Skeletal muscle tissue (tissue), 4 donors: Measurements from ENCODE around the gene RFX3. TPM values are rescaled to one million over a fixed set of nuclear protein-coding genes. Genes with fewer than 3 reads are reported as not detected.

Experiments
- H3K27ac ChIP-seq: one replicate; pipeline ENCODE4 v1.7.0; 2013; ENCODE audit warnings: mild to moderate bottlenecking, low read depth, low read length, inconsistent platforms
- H3K27me3 ChIP-seq, 3 donors: one replicate each; pipeline ENCODE4 v1.7.0; 2013; ENCODE audit warnings: low read length in 3 of 3; ENCODE audit not compliant: control insufficient read depth in 3 of 3, insufficient read depth in 3 of 3
- H3K36me3 ChIP-seq, 3 donors: one replicate each; pipeline ENCODE4 v1.7.0; 2013; ENCODE audit warnings: low read length in 3 of 3; ENCODE audit not compliant: control insufficient read depth in 3 of 3, insufficient read depth in 3 of 3
- H3K4me1 ChIP-seq, 3 donors: one replicate each; pipeline ENCODE4 v1.7.0; 2013; ENCODE audit warnings: low read length in 3 of 3, mild to moderate bottlenecking in 3 of 3; ENCODE audit not compliant: control insufficient read depth in 3 of 3, insufficient read depth in 3 of 3
- H3K4me3 ChIP-seq, 3 donors: one replicate each; pipeline ENCODE4 v1.7.0; 2013; ENCODE audit warnings: low read length in 3 of 3
- H3K9ac ChIP-seq, 3 donors: one replicate each; pipeline ENCODE4 v1.7.0; 2013; ENCODE audit warnings: low read length in 3 of 3, mild to moderate bottlenecking in 3 of 3, moderate library complexity in 2 of 3, low read depth in 1 of 3
- H3K9me3 ChIP-seq, 3 donors: one replicate each; pipeline ENCODE4 v1.7.0; 2013; ENCODE audit warnings: low read length in 3 of 3; ENCODE audit not compliant: control insufficient read depth in 3 of 3
- total RNA-seq: library from RNA; depleted of rRNA; stranded (reverse); fragments of >200 nt; gene quantifications from one replicate; pipeline ENCODE4 v1.2.3, GENCODE V29; 2014
- donor health status: Osteomylitis.

The RFX3 gene
- total RNA-seq, 1 donor from 2014 or later: 9.9 TPM

GRCh38 chr9:3413984-3414383 lies 111.8 kb downstream of the RFX3 start:
- no peaks in the 10 kb centered on the region for H3K4me1 ChIP-seq
- H3K9ac ChIP-seq: no peak overlapping the region
- H3K27ac ChIP-seq: no peak overlapping the region
- no peaks in the 10 kb centered on the region for H3K9me3 ChIP-seq
- H3K27me3 ChIP-seq: no peaks in the 10 kb centered on the region
- H3K36me3 ChIP-seq: no peaks in the 10 kb centered on the region
- H3K4me3 ChIP-seq: no peak overlapping the region

DNA sequence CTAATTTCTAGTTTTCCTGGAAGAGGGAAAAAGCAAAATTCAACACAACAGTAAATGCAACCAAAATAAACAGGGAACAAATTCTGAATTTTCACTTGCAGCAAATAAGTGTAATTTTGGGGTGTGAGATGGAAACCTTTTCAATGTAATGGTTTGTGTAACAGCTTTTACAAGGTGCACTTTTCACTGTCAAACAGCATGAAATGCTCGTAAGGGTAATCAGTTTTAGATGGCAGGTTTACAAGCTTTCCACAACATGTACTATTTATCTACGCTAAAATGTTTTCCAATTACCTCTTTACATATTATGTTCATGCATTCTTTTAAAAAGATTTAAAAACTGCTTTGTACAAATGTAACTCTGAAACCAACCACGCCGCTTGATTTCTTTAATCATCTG lies 115.3 kb downstream of the RFX3 start:
- Histone ChIP-seq H3K27ac (no peak overlapping the region), H3K4me3 (no peak overlapping the region), H3K4me1 (no peaks in the 10 kb centered on the region), H3K9me3 (no peaks in the 10 kb centered on the region), H3K27me3 (no peaks in the 10 kb centered on the region), H3K9ac (no peak overlapping the region), H3K36me3 (no peaks in the 10 kb centered on the region)

DNA sequence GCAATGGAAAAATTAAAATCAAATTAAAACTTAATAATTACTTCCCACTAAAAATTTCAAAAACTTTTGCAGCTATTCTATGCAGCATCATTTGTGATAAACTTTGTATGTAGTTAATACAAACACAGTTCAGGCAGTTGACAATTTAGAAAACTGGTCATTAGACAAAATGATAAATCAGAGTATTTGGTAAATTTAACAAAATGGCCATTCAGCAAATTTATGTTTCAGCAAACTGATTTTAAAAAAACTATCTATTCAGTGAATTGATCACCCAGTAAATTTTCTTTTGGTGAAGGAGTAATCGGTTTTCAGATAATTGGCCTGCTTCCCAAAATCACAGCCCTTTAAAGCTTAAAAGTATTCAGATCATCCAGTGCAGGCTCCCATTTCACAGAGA lies 116.3 kb downstream of the RFX3 start:
- no peak overlapping the region for H3K4me3 ChIP-seq
- H3K27ac ChIP-seq: no peak overlapping the region
- H3K4me1 ChIP-seq: no peaks in the 10 kb centered on the region
- no peaks in the 10 kb centered on the region for H3K9me3 ChIP-seq
- no peaks in the 10 kb centered on the region for H3K36me3 ChIP-seq
- H3K9ac ChIP-seq: no peak overlapping the region
- no peaks in the 10 kb centered on the region for H3K27me3 ChIP-seq

- H3K36me3 ChIP-seq: no peaks in the 10 kb centered on the region
- H3K27ac ChIP-seq: no peak overlapping the region
- no peaks in the 10 kb centered on the region for H3K4me1 ChIP-seq
- no peak overlapping the region for H3K4me3 ChIP-seq
- H3K9me3 ChIP-seq: no peaks in the 10 kb centered on the region
- no peaks in the 10 kb centered on the region for H3K27me3 ChIP-seq
- H3K9ac ChIP-seq: no peak overlapping the region
These were observed 122.5 kb downstream of the RFX3 start for GRCh38 chr9:3403315-3403714.

- no peaks in the 10 kb centered on the region for H3K4me1 ChIP-seq
- H3K36me3 ChIP-seq: no peaks in the 10 kb centered on the region
- H3K9ac ChIP-seq: no peak overlapping the region
- H3K9me3 ChIP-seq: no peaks in the 10 kb centered on the region
- no peak overlapping the region for H3K4me3 ChIP-seq
- H3K27ac ChIP-seq: no peak overlapping the region
- H3K27me3 ChIP-seq: no peaks in the 10 kb centered on the region
These were observed 124.4 kb downstream of the RFX3 start for GRCh38 chr9:3401221-3401954.

- Histone ChIP-seq H3K9ac (no peak overlapping the region), H3K9me3 (no peaks in the 10 kb centered on the region), H3K4me1 (no peaks in the 10 kb centered on the region), H3K27me3 (no peaks in the 10 kb centered on the region), H3K36me3 (peaks cover 0 to 8% (median 5%) of the 10 kb centered on the region in 3 donors), H3K27ac (no peak overlapping the region), H3K4me3 (no peak overlapping the region)
These were observed 127.6 kb downstream of the RFX3 start for GRCh38 chr9:3398232-3398648.

DNA sequence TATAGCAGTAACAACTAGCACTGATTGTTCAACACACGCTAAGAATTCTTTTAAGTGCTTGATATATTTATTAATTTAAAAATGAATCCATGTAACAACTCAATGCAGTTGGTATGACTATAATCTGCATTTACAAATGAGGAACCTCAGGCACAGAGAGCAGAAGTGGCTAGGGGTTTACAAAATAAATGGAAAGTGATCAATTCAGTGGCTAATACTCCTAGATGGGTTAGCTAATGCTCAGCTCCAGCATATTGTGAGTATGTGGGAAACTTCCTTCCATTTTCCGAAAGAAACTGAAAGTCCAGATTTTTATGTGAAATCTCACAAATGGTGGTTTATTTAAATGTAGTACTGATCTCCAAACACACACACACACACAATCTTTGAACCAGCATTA lies 128.0 kb downstream of the RFX3 start:
- peaks cover 0 to 8% (median 5%) of the 10 kb centered on the region in 3 donors for H3K36me3 ChIP-seq
- no peaks in the 10 kb centered on the region for H3K9me3 ChIP-seq
- no peak overlapping the region for H3K27ac ChIP-seq
- H3K9ac ChIP-seq: no peak overlapping the region
- H3K27me3 ChIP-seq: no peaks in the 10 kb centered on the region
- no peaks in the 10 kb centered on the region for H3K4me1 ChIP-seq
- H3K4me3 ChIP-seq: no peak overlapping the region

DNA sequence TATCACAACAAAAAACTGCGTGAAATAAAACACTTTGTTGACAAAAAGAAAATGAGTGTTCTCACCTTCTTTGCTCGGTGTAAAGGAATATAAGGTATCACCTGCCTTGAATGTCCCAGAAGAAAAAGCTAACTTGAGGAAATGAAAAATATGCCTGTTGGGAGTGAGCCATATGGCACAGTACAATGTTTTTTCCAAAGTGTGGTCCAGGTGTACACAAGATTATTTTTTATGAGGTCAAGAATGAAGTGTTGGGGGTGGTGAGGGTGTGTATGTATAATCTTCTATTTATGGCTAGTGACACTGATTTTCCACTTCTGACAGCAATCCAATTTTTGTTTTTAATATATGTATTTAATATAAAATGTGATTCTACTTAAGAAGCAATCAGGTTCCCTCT lies 134.4 kb downstream of the RFX3 start:
- no peaks in the 10 kb centered on the region for H3K27me3 ChIP-seq
- H3K9me3 ChIP-seq: no peaks in the 10 kb centered on the region
- peaks cover 0 to 8% (median 5%) of the 10 kb centered on the region in 3 donors for H3K36me3 ChIP-seq
- H3K9ac ChIP-seq: no peak overlapping the region
- H3K4me1 ChIP-seq: no peaks in the 10 kb centered on the region
- no peak overlapping the region for H3K4me3 ChIP-seq
- no peak overlapping the region for H3K27ac ChIP-seq

DNA sequence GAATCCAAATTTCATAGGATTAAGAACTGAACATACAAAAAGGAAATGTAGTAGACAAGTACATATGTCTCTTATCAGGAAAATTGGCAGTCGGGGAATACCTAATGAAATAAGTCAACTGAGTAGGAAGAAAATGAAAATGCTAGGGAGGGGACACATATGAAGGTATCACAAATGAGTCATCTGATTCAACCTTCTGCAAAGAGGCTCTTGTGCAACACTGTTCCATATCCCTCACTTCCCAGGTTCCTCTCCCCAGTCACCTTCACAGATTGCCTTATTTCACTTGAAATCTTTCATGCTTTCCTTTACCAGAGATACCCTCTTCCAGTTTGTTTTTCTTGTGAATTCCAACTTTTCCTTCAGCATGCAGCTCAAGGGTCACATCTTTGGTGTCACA lies 139.0 kb downstream of the RFX3 start:
- Histone ChIP-seq H3K27ac (no peak overlapping the region), H3K9ac (no peak overlapping the region), H3K27me3 (no peaks in the 10 kb centered on the region), H3K36me3 (no peaks in the 10 kb centered on the region), H3K9me3 (no peaks in the 10 kb centered on the region), H3K4me1 (no peaks in the 10 kb centered on the region), H3K4me3 (no peak overlapping the region)

DNA sequence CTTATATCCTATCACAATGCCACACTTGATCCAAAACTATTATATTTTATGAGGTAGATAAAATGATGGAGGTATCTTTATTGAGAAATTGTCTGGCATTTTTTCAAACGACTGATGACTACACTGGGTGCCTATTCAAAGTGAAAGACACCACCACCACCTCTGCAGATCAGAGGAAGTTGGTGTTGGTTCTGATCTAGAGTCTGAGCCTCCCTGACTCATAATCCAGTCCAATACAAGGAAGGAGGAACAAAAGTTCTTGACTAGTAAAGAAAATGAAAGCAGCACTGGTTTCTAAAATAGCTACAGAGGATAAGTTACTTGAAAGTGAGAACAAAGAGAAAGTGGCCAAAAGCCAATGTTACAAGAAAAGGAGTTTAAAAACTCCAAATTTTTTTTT lies 139.9 kb downstream of the RFX3 start:
- H3K9me3 ChIP-seq: no peaks in the 10 kb centered on the region
- no peak overlapping the region for H3K9ac ChIP-seq
- no peak overlapping the region for H3K4me3 ChIP-seq
- H3K36me3 ChIP-seq: no peaks in the 10 kb centered on the region
- H3K27ac ChIP-seq: no peak overlapping the region
- no peaks in the 10 kb centered on the region for H3K4me1 ChIP-seq
- no peaks in the 10 kb centered on the region for H3K27me3 ChIP-seq
